Muscle layer of colon (tissue), 2 donors: Measurements from ENCODE around the gene GJC2.

Source experiments
- H3K27ac ChIP-seq: one replicate; pipeline ENCODE4 v1.7.0; 2013; ENCODE audit warnings: low read depth, mild to moderate bottlenecking, low read length, moderate library complexity
- H3K27me3 ChIP-seq, 2 donors: one replicate each; pipeline ENCODE4 v1.7.0; 2013; ENCODE audit warnings: low read length in 2 of 2, mild to moderate bottlenecking in 2 of 2; ENCODE audit not compliant: insufficient read depth in 2 of 2, control insufficient read depth in 1 of 2
- H3K36me3 ChIP-seq: one replicate; pipeline ENCODE4 v1.7.0; 2013; ENCODE audit warnings: mild to moderate bottlenecking, low read length; ENCODE audit not compliant: insufficient read depth
- H3K4me1 ChIP-seq: one replicate; pipeline ENCODE4 v1.7.0; 2013; ENCODE audit warnings: mild to moderate bottlenecking, low read length; ENCODE audit not compliant: insufficient read depth
- H3K4me3 ChIP-seq, 2 donors: one replicate each; pipeline ENCODE4 v1.7.0; 2013; ENCODE audit warnings: low read length in 2 of 2, low read depth in 1 of 2, mild to moderate bottlenecking in 1 of 2, moderate library complexity in 1 of 2
- H3K9ac ChIP-seq: one replicate; pipeline ENCODE4 v1.7.0; 2013; ENCODE audit warnings: low read length
- H3K9me3 ChIP-seq: one replicate; pipeline ENCODE4 v1.7.0; 2013; ENCODE audit warnings: mild to moderate bottlenecking, low read length
- donor health status: abdominal sarcoma.
- donor health status: Adenocarcinoma of cecum.

The GJC2 gene

DNA sequence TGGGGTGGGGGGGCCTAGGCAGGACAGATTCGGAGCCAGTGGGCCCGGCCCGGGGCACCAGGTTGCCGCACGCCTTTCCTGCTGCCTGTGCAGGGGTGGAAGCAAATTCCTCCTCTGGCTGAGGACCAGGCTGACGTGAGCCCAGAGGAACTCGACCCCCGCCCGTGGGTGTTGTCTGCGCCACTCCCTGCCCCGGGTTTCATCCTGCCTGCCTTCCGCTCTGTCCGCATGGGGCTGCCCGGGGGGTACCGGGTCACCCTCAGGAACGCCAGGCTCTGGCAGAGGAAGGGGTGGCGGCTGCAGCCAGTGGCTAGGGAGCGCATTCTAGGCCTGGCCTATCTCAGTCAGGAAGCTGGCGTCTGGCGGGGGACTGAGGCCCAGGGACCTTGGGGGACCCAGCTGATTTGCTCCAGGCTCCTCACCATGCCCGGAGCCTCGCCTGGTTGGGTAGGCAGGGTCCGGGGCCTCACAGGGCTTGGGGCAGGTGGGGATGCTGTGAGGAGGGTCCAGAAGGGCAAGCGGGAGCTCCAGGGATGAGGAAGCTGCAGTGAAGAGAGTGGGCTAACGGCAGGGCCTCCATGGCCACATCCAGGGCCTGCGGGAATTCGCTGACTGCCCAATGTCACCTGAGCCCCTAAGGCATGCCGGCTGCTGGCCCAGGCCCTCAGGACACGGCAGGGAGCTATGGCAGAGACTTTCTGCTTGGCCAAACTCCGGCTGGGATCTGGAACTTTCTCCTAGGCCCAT, 13.4 kb downstream of the GJC2 start:
- Histone ChIP-seq H3K9ac (no peak overlapping the region), H3K4me3 (no peak overlapping the region), H3K4me1 (peaks cover 24% of the 10 kb centered on the region), H3K36me3 (no peaks in the 10 kb centered on the region), H3K27ac (no peak overlapping the region), H3K27me3 (peaks cover 0 to 15% of the 10 kb centered on the region in 2 donors), H3K9me3 (no peaks in the 10 kb centered on the region)

DNA sequence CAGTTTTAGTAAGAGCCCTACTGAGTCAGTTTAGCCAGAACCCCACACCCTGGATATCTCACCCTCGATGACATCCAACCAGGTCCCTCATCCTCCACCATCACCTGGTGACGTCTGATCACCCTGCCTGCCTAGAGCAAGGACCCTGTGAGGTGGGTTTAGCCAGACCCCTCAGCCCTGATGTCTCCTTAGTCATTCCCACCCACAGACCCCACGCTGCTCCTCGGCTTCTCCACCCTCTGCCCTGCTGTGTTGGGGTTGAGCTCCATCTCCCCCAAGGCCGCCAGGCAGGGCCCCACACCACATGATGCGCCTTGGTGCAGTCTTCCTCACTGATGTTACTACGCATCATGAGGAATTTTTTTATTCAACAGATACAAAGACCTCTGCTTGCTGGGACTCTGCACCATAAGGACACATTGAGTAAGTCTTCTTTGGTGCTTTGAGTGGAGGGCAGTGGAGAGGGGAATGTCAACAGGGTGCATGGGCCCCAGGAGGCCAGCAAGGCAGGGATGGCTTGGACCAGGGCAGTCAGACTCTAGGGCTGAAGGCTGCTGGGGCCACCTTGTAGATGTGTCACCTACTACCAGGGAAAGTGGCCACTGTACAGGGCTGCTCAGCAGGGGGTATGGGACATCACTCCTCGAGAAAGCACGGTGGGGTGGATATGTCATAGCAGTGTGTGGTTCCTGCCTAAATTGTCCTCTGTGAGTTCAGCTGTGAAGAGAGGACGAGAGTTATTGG, 14.2 kb downstream of the GJC2 start:
- H3K4me1 ChIP-seq: peaks cover 24% of the 10 kb centered on the region
- H3K9ac ChIP-seq: no peak overlapping the region
- no peaks in the 10 kb centered on the region for H3K9me3 ChIP-seq
- H3K36me3 ChIP-seq: no peaks in the 10 kb centered on the region
- peaks cover 0 to 15% of the 10 kb centered on the region in 2 donors for H3K27me3 ChIP-seq
- H3K4me3 ChIP-seq: no peak overlapping the region
- no peak overlapping the region for H3K27ac ChIP-seq

DNA sequence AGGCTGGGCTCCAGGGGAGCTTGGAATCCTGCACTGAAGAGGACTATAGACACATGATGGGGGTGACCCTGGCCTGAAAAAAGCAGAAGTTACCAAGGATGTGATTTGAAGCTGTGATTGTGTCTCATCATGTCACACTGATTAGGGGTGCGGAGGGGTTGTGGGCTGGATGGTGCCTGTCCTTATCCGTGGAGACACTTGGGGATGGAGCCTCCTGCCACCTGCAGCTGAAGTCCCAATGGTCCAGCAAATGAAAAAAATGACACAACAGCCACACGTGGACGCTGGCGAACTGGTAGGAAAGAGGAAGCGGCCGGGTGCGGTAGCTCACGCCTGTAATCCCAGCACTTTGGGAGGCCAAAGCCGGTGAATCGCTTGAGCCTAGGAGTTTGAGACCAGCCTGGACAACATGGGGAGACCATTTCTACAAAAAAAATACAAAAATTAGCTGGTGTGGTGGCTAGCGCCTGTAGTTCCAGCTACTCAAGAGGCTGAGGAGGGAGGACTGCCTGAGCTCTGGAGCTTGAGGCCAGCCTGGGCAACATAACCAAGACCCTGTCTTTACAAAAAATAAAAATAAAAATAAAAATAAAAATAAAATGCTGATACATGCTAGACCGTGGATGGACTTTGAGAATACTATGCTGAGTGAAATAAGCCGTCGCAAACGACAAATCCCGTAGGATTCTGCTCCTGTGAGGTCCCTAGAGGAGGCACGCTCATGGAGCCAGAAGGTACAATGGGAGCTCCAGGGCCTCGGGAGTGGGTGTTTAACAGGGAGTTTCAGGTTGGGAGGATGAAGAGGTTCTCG, 15.0 kb downstream of the GJC2 start:
- Histone ChIP-seq H3K4me1 (peaks cover 24% of the 10 kb centered on the region), H3K4me3 (peak overlapping the region; percentile 51 to 73)

DNA sequence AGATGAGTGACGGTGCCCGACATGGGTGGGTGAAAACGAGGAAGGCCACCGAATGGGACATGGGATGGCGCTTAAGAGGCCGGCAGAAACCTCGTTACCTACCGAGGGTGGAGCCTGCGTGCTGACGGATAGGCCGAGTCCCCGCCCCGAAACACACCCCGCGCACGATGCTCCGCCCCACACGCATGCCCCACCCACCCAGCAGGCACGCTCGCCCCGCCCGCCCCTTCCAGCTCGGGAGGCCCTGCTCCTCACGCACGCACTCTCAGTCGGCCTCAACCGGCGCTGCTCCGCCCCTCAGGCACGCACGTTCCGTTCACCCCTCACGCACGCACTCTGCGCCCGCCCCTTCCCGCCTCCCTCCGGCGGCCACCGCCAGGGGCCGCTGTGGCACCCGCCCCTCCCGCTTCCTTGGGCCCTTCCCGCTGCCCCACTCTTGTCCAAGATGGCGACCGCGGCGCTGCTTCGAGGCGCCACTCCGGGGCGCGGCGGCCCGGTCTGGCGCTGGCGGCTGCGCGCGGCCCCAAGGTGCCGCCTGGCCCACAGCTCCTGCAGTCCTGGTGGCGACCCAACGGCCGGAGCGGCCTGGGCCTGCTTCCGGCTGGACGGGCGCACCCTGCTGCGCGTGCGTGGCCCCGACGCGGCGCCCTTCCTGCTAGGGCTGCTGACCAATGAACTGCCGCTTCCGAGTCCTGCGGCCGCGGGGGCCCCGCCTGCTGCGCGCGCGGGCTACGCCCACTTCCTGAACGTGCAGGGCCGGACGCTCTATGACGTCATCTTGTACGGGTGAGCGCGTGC, 15.8 kb downstream of the GJC2 start, which contains the start of gene IBA57:
Gene IBA57 (plus strand): TSS at position 433 of the 798 bp plus-strand sequence. CDS start 13 bp downstream, at position 446.
- Histone ChIP-seq H3K4me3 (peak within 1 kb of the TSS; percentile 51 to 75), H3K4me1 (peaks cover 24% of the 10 kb centered on the region), H3K9me3 (no peaks in the 10 kb centered on the region)

More for the DNA sequence above, 15.0 kb downstream of the GJC2 start:
- Histone ChIP-seq H3K27me3 (peaks cover 0 to 15% of the 10 kb centered on the region in 2 donors), H3K27ac (peak overlapping the region; percentile 83), H3K9ac (no peak overlapping the region), H3K36me3 (no peaks in the 10 kb centered on the region), H3K9me3 (no peaks in the 10 kb centered on the region)

DNA sequence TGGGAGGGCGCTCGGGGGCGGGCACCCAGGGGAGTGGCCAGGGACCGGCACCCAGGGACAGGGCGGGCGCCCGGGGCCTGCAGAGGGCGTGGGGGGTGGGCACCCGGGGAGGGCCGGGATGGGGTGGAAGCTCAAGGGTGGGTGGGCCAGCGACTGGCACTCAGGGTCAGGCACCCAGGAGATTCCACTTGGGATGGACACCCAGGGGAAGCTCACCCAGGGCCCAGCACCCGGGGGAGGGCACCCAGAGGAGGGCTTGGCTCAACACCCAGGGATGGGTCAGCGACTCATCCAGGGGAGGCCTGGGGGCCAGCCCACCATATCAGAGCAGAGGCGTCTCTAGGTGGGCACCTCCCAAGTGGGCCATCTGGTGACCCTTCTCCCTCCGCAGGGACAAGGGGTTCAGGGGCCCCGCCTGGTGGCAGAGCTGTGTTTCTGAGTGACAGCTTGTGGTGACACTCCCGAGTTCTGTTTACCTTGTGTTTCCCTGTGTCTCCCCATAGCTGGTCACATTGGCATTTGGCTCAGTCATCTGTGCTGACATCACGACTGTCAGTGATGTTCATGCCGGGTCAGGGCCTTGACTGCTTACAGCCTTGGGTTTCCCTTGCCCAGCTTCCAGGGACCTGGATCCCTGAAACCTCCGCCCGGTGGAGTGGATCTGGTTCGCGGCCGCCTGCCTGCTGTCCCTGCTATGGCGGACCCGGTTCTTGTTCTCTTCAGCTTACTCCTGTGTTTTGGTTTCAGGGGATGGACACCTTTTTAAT, 16.6 kb downstream of the GJC2 start:
- H3K36me3 ChIP-seq: no peaks in the 10 kb centered on the region
- peaks cover 24% of the 10 kb centered on the region for H3K4me1 ChIP-seq
- peaks cover 0 to 15% of the 10 kb centered on the region in 2 donors for H3K27me3 ChIP-seq
- peak overlapping the region; percentile 44 to 75 for H3K4me3 ChIP-seq
- H3K9ac ChIP-seq: peak overlapping the region; percentile 63
- peak overlapping the region; percentile 90 for H3K27ac ChIP-seq
- H3K9me3 ChIP-seq: no peaks in the 10 kb centered on the region

More for the DNA sequence above, 15.8 kb downstream of the GJC2 start, which contains the start of gene IBA57:
- Histone ChIP-seq H3K36me3 (no peaks in the 10 kb centered on the region), H3K9ac (peak within 1 kb of the TSS; percentile 63), H3K27ac (peak within 1 kb of the TSS; percentile 90), H3K27me3 (peaks cover 0 to 15% of the 10 kb centered on the region in 2 donors)

DNA sequence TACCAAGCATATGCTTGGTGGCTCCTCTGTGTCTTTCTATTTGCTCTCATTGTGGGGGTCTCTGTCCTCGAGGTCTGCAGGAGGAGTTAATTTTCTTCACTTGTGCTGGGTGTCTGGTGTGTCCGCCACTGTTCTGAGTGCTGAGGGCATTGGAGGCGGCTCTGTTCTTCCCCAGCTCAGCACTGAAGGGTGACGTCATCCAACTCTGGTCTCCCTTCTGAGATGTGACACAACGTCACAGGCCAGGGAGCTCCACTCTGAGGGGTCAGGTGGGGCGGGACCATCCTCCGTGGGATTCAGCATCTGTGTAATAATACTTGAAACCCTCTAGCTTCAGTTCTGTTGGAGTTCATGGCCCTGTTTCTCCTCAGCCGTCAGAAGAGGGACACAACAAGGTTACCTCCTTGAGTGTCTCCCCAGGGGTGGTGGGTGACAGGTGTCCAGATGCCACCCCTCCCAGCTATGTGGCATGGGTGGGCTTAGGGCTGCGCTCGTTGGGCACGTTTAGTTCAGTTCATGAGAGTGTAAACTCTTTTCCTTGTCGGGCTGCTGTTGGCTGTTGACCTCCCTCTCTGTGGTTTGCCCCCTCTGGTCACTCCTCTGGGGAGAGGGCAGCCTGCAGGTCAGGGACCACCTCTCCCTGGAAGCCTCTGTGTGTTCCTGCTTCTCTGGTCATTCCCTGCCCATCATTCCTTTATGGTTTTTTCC, 19.0 kb downstream of the GJC2 start:
- Histone ChIP-seq H3K27ac (no peak overlapping the region), H3K9me3 (no peaks in the 10 kb centered on the region), H3K27me3 (no peaks in the 10 kb centered on the region), H3K36me3 (no peaks in the 10 kb centered on the region), H3K9ac (no peak overlapping the region), H3K4me1 (peaks cover 8% of the 10 kb centered on the region), H3K4me3 (no peak overlapping the region)

DNA sequence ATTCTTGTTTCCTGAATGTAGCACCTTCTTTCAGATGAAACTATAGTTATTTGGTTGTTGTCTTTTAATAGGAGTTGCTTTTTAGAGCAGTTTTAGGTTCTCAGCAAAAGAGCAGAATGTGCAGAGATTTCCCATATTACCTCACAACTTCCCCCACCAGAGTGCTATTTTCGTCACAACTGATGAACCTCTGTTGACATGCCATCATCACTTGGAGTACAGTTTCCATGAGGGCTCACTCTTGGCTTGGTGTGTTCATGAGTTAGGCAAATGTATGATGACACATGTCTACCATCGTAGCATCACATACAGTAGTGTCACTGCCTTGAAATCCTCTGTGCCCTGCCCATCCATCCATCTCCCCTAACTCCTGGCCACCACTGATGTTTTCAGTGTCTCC, 19.6 kb downstream of the GJC2 start:
- H3K36me3 ChIP-seq: no peaks in the 10 kb centered on the region
- H3K27ac ChIP-seq: no peak overlapping the region
- no peaks in the 10 kb centered on the region for H3K27me3 ChIP-seq
- H3K4me1 ChIP-seq: peaks cover 8% of the 10 kb centered on the region
- no peaks in the 10 kb centered on the region for H3K9me3 ChIP-seq
- no peak overlapping the region for H3K9ac ChIP-seq
- H3K4me3 ChIP-seq: no peak overlapping the region

DNA sequence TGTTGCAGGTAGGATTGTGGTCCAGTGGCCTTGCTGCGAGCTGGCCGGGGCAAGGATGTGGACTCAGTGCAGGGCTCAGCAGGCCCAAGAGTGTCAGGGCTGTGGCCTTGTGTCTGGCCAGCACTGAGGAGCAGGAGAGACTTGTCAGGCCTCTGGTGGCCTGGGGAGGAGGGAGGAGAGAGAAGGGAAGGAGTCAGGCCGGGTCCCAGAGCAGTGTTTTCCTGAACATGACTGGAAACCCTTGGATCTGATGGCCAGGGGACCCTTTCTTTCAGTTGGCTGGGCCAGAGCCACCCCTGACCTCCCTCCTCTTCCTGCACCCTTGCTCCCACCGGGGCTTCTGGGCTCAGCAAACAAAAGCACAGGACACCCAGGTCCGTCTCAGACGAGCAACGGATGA, 20.9 kb downstream of the GJC2 start:
- H3K27me3 ChIP-seq: no peaks in the 10 kb centered on the region
- no peaks in the 10 kb centered on the region for H3K9me3 ChIP-seq
- H3K4me1 ChIP-seq: peaks cover 12% of the 10 kb centered on the region
- H3K4me3 ChIP-seq: no peak overlapping the region
- H3K36me3 ChIP-seq: peaks cover 7% of the 10 kb centered on the region
- no peak overlapping the region for H3K27ac ChIP-seq
- H3K9ac ChIP-seq: no peak overlapping the region

DNA sequence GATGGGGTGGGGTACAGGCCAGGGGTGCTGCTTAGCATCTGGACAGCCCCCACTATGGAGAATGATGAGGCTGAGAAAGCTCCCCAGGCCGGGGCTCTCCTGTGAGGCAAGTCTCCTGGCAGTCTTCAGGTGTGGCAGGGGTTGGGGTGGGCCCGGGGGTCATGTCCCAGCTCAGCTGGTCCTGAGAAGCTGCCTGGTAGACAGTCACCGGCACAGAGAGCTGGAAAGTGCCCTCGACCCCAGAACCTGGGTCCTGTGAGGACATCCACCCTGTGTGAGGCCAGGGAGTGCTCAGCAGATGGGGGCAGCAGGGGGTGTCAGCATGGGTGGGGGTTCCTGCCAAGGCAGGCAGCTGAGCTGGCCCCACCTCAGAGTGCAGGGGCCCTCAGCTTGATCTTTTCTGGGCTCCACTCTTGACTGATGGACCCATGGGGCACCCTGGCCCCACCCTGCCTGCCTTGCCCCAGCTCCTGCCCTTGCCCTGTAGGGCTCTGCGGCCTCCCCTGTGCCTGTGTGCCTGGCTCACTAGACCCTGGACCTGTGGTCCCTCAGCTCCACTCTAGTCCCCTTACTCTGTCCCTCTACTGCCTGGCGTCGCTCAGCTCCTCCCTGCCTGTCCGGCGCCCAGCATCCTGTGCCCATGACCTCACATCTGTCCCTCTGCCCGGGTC, 21.6 kb downstream of the GJC2 start:
- Histone ChIP-seq H3K4me3 (no peak overlapping the region), H3K9ac (no peak overlapping the region), H3K27me3 (no peaks in the 10 kb centered on the region), H3K4me1 (peaks cover 18% of the 10 kb centered on the region), H3K27ac (no peak overlapping the region), H3K36me3 (peaks cover 11% of the 10 kb centered on the region), H3K9me3 (no peaks in the 10 kb centered on the region)
